ENCODE measurements around the gene EIF3I.
A peak's percentile ranks its signal among the peaks of the same experiment; 100 is the strongest.

EIF3I gene

DNA sequence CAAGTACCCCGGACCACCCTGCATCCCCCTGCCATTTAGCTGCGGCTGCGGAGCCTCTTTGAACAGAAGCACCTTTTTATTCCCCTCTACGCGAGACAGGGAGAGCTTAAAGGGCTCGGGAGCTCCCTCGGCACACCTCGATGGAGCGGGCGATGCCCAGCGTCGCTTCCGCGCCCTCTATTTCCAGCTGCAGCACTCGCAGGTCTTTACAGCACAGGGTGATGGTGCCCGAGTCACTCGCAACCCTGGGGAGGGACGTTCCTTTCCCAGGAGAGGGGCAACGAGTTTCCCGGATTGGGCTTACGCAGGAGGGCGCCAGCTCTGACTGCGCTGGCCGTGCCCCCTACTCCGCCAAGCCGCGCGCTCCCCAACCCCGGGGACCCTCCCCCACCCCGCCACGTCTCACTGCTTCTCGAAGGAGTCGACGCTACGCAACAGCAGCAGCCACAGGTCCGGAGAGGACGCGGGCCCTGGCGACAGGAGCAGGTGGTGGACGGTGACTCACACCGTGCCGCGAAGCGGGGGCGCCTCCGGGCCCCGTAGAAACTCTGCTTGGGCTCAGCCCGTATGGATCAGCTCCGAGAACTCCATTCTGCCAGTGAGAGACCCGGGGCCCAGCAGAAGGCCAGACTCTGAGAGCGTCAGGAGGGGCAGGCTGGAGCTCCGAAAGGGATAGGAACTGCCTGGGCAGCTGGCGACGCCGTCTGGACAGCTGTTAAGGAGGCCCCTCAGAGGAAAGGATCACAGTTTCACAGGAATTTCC, 19.0 kb downstream of the EIF3I start:
- peaks cover 13% of the 10 kb centered on the region for H3K4me1 ChIP-seq (ENCODE audit: insufficient read depth, low read length)
- H3K27me3 ChIP-seq (ENCODE audit: control insufficient read depth in 1 of 2, insufficient read depth in 2 of 2, low read length in 2 of 2): no peaks in the 10 kb centered on the region
- H3K4me3 ChIP-seq (ENCODE audit: low read depth in 1 of 2, low read length in 2 of 2): peak overlapping the region; percentile 38 to 83
- peak overlapping the region; percentile 86 for H3K27ac ChIP-seq (ENCODE audit: low read depth, low read length)
- H3K9ac ChIP-seq (ENCODE audit: low read length): peak overlapping the region; percentile 34
- H3K36me3 ChIP-seq (ENCODE audit: insufficient read depth, low read length): no peaks in the 10 kb centered on the region
- H3K9me3 ChIP-seq (ENCODE audit: low read length): no peaks in the 10 kb centered on the region

DNA sequence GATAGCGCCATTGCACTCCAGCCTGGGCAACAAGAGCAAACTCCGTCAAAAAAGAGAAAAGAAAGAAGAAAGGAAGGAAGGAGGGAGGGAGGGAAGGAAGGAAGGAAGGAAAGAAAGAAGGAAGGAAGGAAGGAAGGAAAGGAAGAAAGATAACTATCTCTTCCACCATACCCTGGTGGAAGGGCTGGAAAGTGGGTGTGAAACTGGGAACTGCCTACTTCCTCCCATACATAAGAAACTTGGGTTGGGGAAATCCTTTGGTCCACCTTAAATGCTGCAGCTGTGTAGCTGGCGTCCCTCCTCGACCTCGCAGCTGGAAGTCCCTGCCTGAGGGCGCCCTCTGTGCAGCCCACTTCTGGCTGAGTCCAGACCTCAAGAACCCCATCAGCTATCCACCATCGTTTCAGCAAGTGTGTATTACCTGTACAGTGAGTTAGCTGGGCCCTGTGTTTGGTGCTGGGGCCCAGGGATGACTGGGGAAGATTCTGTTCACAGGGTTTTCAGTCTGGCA, 20.2 kb downstream of the EIF3I start:
- Histone ChIP-seq H3K36me3 (ENCODE audit: insufficient read depth, low read length) (no peaks in the 10 kb centered on the region), H3K27ac (ENCODE audit: low read depth, low read length) (no peak overlapping the region), H3K9ac (ENCODE audit: low read length) (no peak overlapping the region), H3K4me1 (ENCODE audit: insufficient read depth, low read length) (peaks cover 25% of the 10 kb centered on the region), H3K27me3 (ENCODE audit: control insufficient read depth in 1 of 2, insufficient read depth in 2 of 2, low read length in 2 of 2) (no peaks in the 10 kb centered on the region), H3K4me3 (ENCODE audit: low read depth in 1 of 2, low read length in 2 of 2) (no peak overlapping the region), H3K9me3 (ENCODE audit: low read length) (no peaks in the 10 kb centered on the region)

DNA sequence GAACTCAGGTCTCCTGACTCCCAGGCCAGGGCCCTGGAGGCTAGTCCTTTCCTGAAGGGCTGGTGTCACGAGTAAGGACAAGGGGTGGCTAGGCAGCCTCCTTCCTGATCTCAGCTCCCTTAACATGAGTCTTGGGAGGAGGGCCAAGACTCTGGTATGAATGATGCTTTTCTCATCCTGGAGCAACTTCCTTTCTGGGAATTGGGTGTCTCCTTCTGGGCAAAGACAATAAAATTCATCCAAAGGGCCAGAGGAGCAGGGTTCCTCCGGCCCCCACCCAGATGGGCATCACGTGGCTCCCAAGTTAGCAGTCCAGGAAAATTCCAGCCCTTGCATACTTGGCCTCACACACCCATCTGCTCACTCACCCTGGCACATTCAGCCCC, 24.7 kb downstream of the EIF3I start, which contains the start of gene FAM167B:
TSS of gene FAM167B (plus strand) at position 335 of the 386 bp plus-strand sequence. CDS start 200 bp downstream, outside the sequence.
- Histone ChIP-seq H3K9me3 (ENCODE audit: low read length) (no peaks in the 10 kb centered on the region), H3K4me3 (ENCODE audit: low read depth in 1 of 2, low read length in 2 of 2) (peak within 1 kb of the TSS in 1 of 2 donors; percentile 23), H3K9ac (ENCODE audit: low read length) (no peak within 1 kb of the TSS), H3K27ac (ENCODE audit: low read depth, low read length) (peak within 1 kb of the TSS; percentile 48), H3K27me3 (ENCODE audit: control insufficient read depth in 1 of 2, insufficient read depth in 2 of 2, low read length in 2 of 2) (no peaks in the 10 kb centered on the region), H3K36me3 (ENCODE audit: insufficient read depth, low read length) (no peaks in the 10 kb centered on the region), H3K4me1 (ENCODE audit: insufficient read depth, low read length) (peaks cover 35% of the 10 kb centered on the region)

DNA sequence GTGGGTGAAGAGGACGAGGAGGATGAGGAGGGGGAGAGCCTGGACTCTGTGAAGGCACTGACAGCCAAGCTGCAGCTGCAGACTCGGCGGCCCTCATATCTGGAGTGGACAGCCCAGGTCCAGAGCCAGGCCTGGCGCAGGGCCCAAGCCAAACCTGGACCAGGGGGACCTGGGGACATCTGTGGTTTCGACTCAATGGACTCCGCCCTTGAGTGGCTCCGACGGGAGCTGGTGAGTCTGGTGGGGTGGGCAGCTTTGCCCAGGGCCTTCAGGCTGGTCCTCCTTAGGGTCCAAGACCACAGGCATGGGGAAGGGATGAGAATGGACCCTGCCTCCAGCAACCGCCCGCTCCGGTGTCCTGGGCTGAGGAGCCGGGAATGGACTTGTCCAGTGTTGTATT, 25.2 kb downstream of the EIF3I start:
- Histone ChIP-seq H3K36me3 (ENCODE audit: insufficient read depth, low read length) (no peaks in the 10 kb centered on the region), H3K4me1 (ENCODE audit: insufficient read depth, low read length) (peaks cover 30% of the 10 kb centered on the region), H3K27ac (ENCODE audit: low read depth, low read length) (peak overlapping the region; percentile 2), H3K27me3 (ENCODE audit: control insufficient read depth in 1 of 2, insufficient read depth in 2 of 2, low read length in 2 of 2) (no peaks in the 10 kb centered on the region), H3K9ac (ENCODE audit: low read length) (no peak overlapping the region), H3K4me3 (ENCODE audit: low read depth in 1 of 2, low read length in 2 of 2) (peak overlapping the region in 1 of 2 donors; percentile 23), H3K9me3 (ENCODE audit: low read length) (no peaks in the 10 kb centered on the region)

DNA sequence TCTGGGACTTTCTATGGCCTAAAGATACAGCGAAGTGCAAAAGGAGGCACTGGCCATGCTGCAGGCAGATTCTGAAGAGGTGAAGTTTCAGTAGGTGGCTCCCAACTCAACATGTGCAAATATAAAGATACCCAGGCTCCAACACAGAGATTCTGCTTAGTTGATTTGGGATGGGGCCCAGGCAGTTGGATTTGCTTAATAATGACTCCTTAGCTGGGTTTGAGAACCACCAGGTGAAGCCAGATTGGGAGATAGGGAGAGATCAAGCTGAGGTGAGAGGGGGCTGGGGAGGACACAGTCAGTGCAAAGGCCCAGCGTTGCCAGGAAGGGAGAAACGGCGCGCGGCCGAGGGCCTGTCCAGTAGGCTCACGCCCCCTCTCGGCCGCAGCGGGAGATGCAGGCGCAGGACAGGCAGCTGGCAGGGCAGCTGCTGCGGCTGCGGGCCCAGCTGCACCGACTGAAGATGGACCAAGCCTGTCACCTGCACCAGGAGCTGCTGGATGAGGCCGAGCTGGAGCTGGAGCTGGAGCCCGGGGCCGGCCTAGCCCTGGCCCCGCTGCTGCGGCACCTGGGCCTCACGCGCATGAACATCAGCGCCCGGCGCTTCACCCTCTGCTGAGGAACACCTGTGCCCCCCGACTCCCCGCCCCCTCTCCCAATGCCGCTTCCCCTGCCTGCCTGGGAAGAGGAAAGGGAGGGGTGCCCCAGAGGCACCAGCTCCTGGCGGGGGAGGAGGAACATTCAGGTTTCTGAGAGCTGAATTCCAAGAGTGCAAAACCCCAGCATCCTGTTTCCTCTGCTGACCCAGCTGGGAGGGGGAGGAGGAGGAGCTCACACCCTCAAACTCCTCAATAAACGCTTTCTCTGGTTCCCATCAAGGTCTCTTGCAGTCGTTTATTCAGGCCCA, 26.0 kb downstream of the EIF3I start:
- Histone ChIP-seq H3K27me3 (ENCODE audit: control insufficient read depth in 1 of 2, insufficient read depth in 2 of 2, low read length in 2 of 2) (no peaks in the 10 kb centered on the region), H3K27ac (ENCODE audit: low read depth, low read length) (peak overlapping the region; percentile 2), H3K36me3 (ENCODE audit: insufficient read depth, low read length) (no peaks in the 10 kb centered on the region), H3K4me1 (ENCODE audit: insufficient read depth, low read length) (peaks cover 27% of the 10 kb centered on the region), H3K4me3 (ENCODE audit: low read depth in 1 of 2, low read length in 2 of 2) (peak overlapping the region in 1 of 2 donors; percentile 1), H3K9me3 (ENCODE audit: low read length) (no peaks in the 10 kb centered on the region), H3K9ac (ENCODE audit: low read length) (no peak overlapping the region)

DNA sequence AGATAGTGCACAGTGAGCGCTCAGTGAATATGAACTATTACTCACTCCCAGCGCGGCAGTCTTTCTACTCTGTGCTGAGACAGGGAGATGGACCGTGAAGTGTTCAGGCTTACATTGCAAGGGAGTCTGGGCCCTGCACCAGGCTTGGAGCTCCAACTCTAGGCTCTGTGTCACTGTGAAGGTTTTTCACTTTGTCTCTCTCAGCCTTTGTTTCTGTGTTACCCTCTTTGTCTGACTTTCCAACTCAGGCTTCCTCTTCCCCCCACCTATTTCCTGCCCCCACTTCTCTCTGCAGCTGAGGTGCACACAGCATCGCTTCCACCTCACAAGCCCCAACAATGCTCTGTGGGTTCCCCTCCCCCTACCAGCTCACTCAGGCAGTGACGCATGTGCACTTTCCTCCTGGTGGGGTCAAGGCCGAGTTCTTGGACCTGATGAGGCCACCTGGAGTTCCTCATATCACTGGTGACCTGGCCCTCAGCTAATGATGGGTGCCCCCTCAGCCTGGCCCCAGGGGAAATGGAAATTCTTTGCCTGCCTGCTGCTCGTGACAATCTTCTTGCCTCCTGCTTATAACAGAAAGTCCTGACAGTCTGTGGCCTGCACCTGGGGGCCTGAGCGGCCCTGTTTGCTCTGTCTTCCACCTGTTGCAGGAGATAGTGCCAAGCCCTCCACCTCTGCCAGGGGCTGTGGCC, 27.8 kb downstream of the EIF3I start:
- Histone ChIP-seq H3K36me3 (ENCODE audit: insufficient read depth, low read length) (no peaks in the 10 kb centered on the region), H3K4me3 (ENCODE audit: low read depth in 1 of 2, low read length in 2 of 2) (no peak overlapping the region), H3K4me1 (ENCODE audit: insufficient read depth, low read length) (peaks cover 27% of the 10 kb centered on the region), H3K27me3 (ENCODE audit: control insufficient read depth in 1 of 2, insufficient read depth in 2 of 2, low read length in 2 of 2) (no peaks in the 10 kb centered on the region), H3K9ac (ENCODE audit: low read length) (no peak overlapping the region), H3K27ac (ENCODE audit: low read depth, low read length) (no peak overlapping the region), H3K9me3 (ENCODE audit: low read length) (no peaks in the 10 kb centered on the region)

DNA sequence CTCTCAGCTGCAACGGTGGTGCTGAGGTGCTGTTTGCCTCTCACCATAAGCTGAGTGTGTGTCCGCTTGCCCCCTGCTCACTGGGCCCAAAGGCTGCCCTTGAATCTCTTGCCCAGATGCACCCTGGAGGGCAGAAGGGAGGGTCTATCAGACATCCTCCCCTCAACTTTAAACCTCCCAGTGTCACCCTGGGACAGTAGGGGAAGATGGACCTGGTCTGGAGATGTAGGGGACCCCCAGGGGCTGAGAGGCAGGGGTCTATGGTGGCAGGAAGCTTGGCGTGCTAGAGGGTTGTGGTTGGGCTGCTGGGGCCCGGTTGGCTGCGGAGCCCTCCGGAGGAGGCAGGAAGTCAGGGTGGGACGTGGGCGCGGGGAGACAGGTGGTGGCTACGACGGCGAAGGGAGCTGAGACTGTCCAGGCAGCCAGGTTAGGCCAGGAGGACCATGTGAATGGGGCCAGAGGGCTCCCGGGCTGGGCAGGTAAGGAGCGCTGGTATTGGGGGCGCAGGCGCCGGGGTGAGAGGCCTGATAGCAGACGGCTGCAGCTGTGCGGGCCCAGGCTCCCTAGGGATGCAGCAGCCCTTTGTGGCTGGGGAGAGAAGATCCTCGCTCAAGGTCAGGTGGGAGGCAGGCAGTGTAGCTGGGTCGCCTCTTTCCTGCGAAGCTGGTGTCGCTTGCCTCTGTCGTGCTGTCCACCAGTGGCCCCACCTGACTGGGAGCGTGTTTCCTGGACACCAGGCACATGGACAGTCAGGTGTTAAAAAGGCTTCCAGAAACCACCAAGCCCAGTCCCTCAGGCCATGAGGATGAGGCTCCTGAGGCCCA, 28.9 kb downstream of the EIF3I start, which contains the start of gene LCK:
TSS of gene LCK (plus strand) at position 373 of the 824 bp plus-strand sequence. CDS start 23,065 bp downstream, outside the sequence.
- Histone ChIP-seq H3K9ac (ENCODE audit: low read length) (no peak within 1 kb of the TSS), H3K4me1 (ENCODE audit: insufficient read depth, low read length) (peaks cover 27% of the 10 kb centered on the region), H3K27me3 (ENCODE audit: control insufficient read depth in 1 of 2, insufficient read depth in 2 of 2, low read length in 2 of 2) (no peaks in the 10 kb centered on the region), H3K9me3 (ENCODE audit: low read length) (no peaks in the 10 kb centered on the region), H3K4me3 (ENCODE audit: low read depth in 1 of 2, low read length in 2 of 2) (no peak within 1 kb of the TSS), H3K36me3 (ENCODE audit: insufficient read depth, low read length) (no peaks in the 10 kb centered on the region), H3K27ac (ENCODE audit: low read depth, low read length) (no peak within 1 kb of the TSS)

DNA sequence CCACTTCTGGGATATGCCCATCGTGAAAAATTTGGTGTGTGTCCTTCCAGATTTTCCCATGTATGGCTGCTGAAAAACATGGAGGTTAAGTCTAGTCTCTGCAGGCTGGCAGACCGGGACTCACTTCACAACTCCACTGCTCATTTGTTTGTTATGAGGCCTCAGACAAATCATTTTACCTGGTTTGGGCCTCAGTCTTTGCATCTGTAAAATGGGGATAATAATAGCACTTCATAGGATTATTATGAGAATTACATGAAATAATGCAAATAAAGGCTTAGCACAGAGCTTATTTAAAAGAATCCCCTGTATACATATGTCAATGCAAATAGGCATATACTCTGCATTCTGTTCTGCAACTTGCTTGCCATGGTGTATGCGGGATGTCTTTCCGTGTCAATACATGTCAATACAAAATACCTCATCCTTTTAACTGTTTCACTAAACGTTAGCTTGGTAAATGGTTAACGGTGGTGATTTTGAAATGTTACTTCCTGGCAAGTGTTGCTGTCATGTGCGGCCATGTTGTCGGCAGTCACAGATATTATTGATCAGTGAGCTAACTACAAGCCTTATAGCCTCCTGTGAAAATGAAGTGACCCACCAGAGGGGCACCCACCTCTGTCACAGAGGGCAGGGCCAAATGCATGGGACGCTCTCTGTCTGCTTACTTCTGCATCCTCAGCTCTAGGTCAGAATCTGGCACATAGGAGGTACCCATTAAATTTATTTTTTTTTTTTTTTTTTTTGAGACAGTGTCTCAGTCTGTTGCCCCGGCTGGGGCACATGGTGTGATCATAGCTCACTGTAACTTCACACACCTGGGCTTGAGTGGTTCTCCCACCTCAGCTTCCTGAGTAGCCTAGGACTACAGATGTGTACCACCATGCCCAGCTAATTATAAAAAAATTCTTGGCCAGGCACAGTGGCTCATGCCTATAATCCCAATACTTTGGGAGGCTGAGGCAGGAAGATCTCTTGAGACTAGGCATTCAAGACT, 33.2 kb downstream of the EIF3I start:
- Histone ChIP-seq H3K27ac (ENCODE audit: low read depth, low read length) (no peak overlapping the region), H3K27me3 (ENCODE audit: control insufficient read depth in 1 of 2, insufficient read depth in 2 of 2, low read length in 2 of 2) (no peaks in the 10 kb centered on the region), H3K9ac (ENCODE audit: low read length) (no peak overlapping the region), H3K4me3 (ENCODE audit: low read depth in 1 of 2, low read length in 2 of 2) (no peak overlapping the region), H3K36me3 (ENCODE audit: insufficient read depth, low read length) (no peaks in the 10 kb centered on the region), H3K4me1 (ENCODE audit: insufficient read depth, low read length) (peaks cover 10% of the 10 kb centered on the region), H3K9me3 (ENCODE audit: low read length) (no peaks in the 10 kb centered on the region)

DNA sequence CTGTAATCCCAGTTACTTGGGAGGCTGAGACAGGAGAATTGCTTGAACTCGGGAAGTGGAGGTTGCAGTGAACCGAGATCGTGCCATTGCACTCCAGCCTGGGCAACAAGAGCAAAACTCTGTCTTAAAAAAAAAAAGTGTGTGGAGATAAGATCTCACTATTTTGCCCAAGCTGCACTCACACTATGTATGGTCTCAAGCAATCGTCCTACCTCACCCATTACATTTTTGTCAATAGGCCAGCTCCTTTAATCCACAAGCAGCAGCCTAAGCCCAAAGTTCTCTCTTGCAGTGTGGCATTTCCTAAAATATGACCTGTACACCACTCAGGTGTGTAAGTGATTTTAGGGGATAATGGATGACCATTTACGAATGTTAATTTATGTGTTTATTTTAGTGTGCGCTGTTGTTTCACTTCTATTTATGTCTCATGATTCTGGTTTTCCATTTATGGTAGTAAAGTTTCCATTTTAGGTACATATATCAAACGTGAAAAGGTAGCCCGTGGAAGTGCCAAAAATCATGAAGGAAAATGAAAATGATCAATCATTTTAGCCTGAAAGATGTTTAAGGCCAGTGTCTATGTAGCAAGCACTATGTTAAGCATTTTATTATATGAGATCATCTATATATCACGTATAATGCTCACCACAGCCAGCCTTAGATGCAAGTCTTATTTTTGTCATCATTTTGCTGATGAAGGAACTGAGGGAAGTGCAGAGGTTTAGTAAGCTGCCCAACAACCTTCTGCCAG, 34.4 kb downstream of the EIF3I start:
- no peaks in the 10 kb centered on the region for H3K27me3 ChIP-seq (ENCODE audit: control insufficient read depth in 1 of 2, insufficient read depth in 2 of 2, low read length in 2 of 2)
- no peaks in the 10 kb centered on the region for H3K9me3 ChIP-seq (ENCODE audit: low read length)
- H3K9ac ChIP-seq (ENCODE audit: low read length): no peak overlapping the region
- no peak overlapping the region for H3K27ac ChIP-seq (ENCODE audit: low read depth, low read length)
- no peaks in the 10 kb centered on the region for H3K36me3 ChIP-seq (ENCODE audit: insufficient read depth, low read length)
- H3K4me3 ChIP-seq (ENCODE audit: low read depth in 1 of 2, low read length in 2 of 2): no peak overlapping the region
- H3K4me1 ChIP-seq (ENCODE audit: insufficient read depth, low read length): peaks cover 10% of the 10 kb centered on the region

Measured in muscle layer of colon (tissue), 2 donors.